Mesendoderm (in vitro differentiated cells): ENCODE data around the gene CCL13.
"Not testable (repeated sequence)": the region's sequence is repeated elsewhere in the genome, so short reads cannot be mapped to it uniquely, and the experiment has no call there.

Experiments
- DNase-seq: peaks from one replicate; pipeline ENCODE4 v3.0.0; 2013
- H2AK5ac ChIP-seq: 2 replicates; pipeline ENCODE4 v1.6.1; 2013; ENCODE audit warnings: low read length, inconsistent platforms
- H2BK120ac ChIP-seq: 2 replicates; pipeline ENCODE4 v1.6.1; 2013; ENCODE audit warnings: low read depth, mild to moderate bottlenecking, low read length, moderate library complexity, mixed read lengths
- H2BK15ac ChIP-seq: replicated peaks from 2 replicates; pipeline ENCODE4 v1.6.1; 2013; ENCODE audit warnings: low read depth, mild to moderate bottlenecking, moderate library complexity
- H2BK5ac ChIP-seq: 2 replicates; pipeline ENCODE4 v1.6.1; 2013; ENCODE audit warnings: low read length, inconsistent platforms
- H3K18ac ChIP-seq: 2 replicates; pipeline ENCODE4 v1.6.1; 2013; ENCODE audit warnings: mild to moderate bottlenecking, low read length, mixed read lengths
- H3K23ac ChIP-seq: one replicate; pipeline ENCODE4 v1.6.1; 2013; ENCODE audit warnings: low read length
- H3K27ac ChIP-seq: 2 replicates; pipeline ENCODE4 v1.5.1; 2013; ENCODE audit warnings: low read depth, mild to moderate bottlenecking, inconsistent platforms, low read length, moderate library complexity
- H3K27me3 ChIP-seq: 2 replicates; pipeline ENCODE4 v1.6.1; 2013; ENCODE audit warnings: low read length, control low read depth, mild to moderate bottlenecking, inconsistent platforms; ENCODE audit not compliant: insufficient read depth, poor library complexity
- H3K36me3 ChIP-seq: 2 replicates; pipeline ENCODE4 v1.6.1; 2013; ENCODE audit warnings: low read length, inconsistent platforms; ENCODE audit not compliant: control insufficient read depth, insufficient read depth
- H3K4ac ChIP-seq: one replicate; pipeline ENCODE4 v1.6.1; 2013; ENCODE audit warnings: low read depth, mild to moderate bottlenecking, low read length, moderate library complexity
- H3K4me1 ChIP-seq: 2 replicates; pipeline ENCODE4 v1.6.1; 2013; ENCODE audit warnings: low read depth, low read length, inconsistent platforms; ENCODE audit not compliant: control insufficient read depth
- H3K4me2 ChIP-seq: 2 replicates; pipeline ENCODE4 v1.6.1; 2013; ENCODE audit warnings: low read length
- H3K4me3 ChIP-seq: 2 replicates; pipeline ENCODE4 v1.5.1; 2013; ENCODE audit warnings: mild to moderate bottlenecking, low read length
- H3K56ac ChIP-seq: one replicate; pipeline ENCODE4 v1.6.1; 2013; ENCODE audit warnings: low read length
- H3K79me1 ChIP-seq: 2 replicates; pipeline ENCODE4 v1.6.1; 2013; ENCODE audit warnings: low read length, inconsistent platforms
- H3K79me2 ChIP-seq: 2 replicates; pipeline ENCODE4 v1.6.1; 2013; ENCODE audit warnings: mild to moderate bottlenecking, low read length; ENCODE audit not compliant: control insufficient read depth, insufficient read depth
- H3K9ac ChIP-seq: 2 replicates; pipeline ENCODE4 v1.6.1; 2013; ENCODE audit warnings: low read length, inconsistent platforms
- H4K5ac ChIP-seq: one replicate; pipeline ENCODE4 v1.6.1; 2013; ENCODE audit warnings: low read length
- H4K8ac ChIP-seq: one replicate; pipeline ENCODE4 v1.6.1; 2013; ENCODE audit warnings: low read depth, mild to moderate bottlenecking, control low read depth, low read length, moderate library complexity
- WGBS: extraction: QIAGEN DNeasy Blood & Tissue Kit; methylation state at CpG from one replicate; pipeline ENCODE4 v1.1.7; 2013; ENCODE audit warnings: low lambda C conversion rate, missing lambda C conversion rate; ENCODE audit not compliant: insufficient coverage; ENCODE audit errors: extremely low coverage; 5-methylcytosine and 5-hydroxymethylcytosine counted together

The CCL13 gene

GRCh38 chr17:34314279-34314678, 42.0 kb upstream of the CCL13 start:
- H3K79me2 ChIP-seq = no peaks in the 10 kb centered on the region
- H4K8ac ChIP-seq = no peak overlapping the region
- no peak overlapping the region for H3K18ac ChIP-seq
- no peak overlapping the region for H2AK5ac ChIP-seq
- no peak overlapping the region for H3K4me3 ChIP-seq
- no peak overlapping the region for H2BK120ac ChIP-seq
- H3K79me1 ChIP-seq = no peaks in the 10 kb centered on the region
- no peak overlapping the region for H3K23ac ChIP-seq
- no peak overlapping the region for H2BK15ac ChIP-seq
- H4K5ac ChIP-seq = no peak overlapping the region
- no peaks in the 10 kb centered on the region for H3K36me3 ChIP-seq
- no peak overlapping the region for H2BK5ac ChIP-seq
- H3K4me1 ChIP-seq = no peaks in the 10 kb centered on the region
- H3K56ac ChIP-seq = no peak overlapping the region
- no peak overlapping the region for H3K4me2 ChIP-seq
- DNase-seq = no peak
- H3K27me3 ChIP-seq = no peaks in the 10 kb centered on the region
- no peak overlapping the region for H3K9ac ChIP-seq
- no peak overlapping the region for H3K4ac ChIP-seq
- no peak overlapping the region for H3K27ac ChIP-seq
- no CpG with 5 or more reads among the region's 4 CpGs for WGBS

DNA sequence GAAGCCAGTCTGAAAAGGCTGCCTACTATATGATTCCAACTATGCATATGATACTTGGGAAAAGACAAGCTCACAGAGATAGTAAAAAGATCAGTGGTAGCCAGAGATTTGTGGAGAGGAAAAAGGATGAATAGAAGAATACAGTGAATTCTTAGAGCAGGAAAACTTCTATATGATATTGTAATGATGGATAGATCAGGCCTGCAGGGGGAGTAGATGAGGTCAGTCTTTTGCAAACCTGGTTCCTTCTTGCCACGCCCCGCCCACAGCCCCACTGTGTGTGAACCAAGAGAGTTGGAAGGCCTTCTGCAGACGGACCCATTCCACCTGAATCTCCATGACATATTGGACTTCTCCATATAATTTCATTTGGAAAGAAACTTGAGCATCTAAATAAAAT, 37.8 kb upstream of the CCL13 start:
- H3K23ac ChIP-seq = no peak overlapping the region
- H3K4me2 ChIP-seq = no peak overlapping the region
- no peaks in the 10 kb centered on the region for H3K27me3 ChIP-seq
- no peak overlapping the region for H2BK15ac ChIP-seq
- DNase-seq = peak; percentile 62
- H3K4me3 ChIP-seq = no peak overlapping the region
- no peaks in the 10 kb centered on the region for H3K79me2 ChIP-seq
- WGBS = no CpG with 5 or more reads among the region's 3 CpGs
- H2BK5ac ChIP-seq = no peak overlapping the region
- H3K4ac ChIP-seq = no peak overlapping the region
- no peak overlapping the region for H4K8ac ChIP-seq
- H4K5ac ChIP-seq = no peak overlapping the region
- no peak overlapping the region for H2BK120ac ChIP-seq
- H3K18ac ChIP-seq = no peak overlapping the region
- H3K79me1 ChIP-seq = no peaks in the 10 kb centered on the region
- H3K36me3 ChIP-seq = no peaks in the 10 kb centered on the region
- H3K9ac ChIP-seq = no peak overlapping the region
- H3K27ac ChIP-seq = no peak overlapping the region
- H3K4me1 ChIP-seq = no peaks in the 10 kb centered on the region
- no peak overlapping the region for H3K56ac ChIP-seq
- H2AK5ac ChIP-seq = no peak overlapping the region

GRCh38 chr17:34319039-34319483, 37.2 kb upstream of the CCL13 start, which contains the start of gene CCL8:
TSS of gene CCL8 (plus strand) at chr17:34319435. CDS start at chr17:34319502, 67 bp downstream.
- no peak within 1 kb of the TSS for H2AK5ac ChIP-seq
- H3K79me1 ChIP-seq = no peaks in the 10 kb centered on the region
- H3K23ac ChIP-seq = no peak within 1 kb of the TSS
- H3K27ac ChIP-seq = no peak within 1 kb of the TSS
- H3K9ac ChIP-seq = no peak within 1 kb of the TSS
- no peak for DNase-seq
- H4K8ac ChIP-seq = no peak within 1 kb of the TSS
- no peaks in the 10 kb centered on the region for H3K4me1 ChIP-seq
- no peak within 1 kb of the TSS for H4K5ac ChIP-seq
- no peak within 1 kb of the TSS for H2BK120ac ChIP-seq
- H3K4ac ChIP-seq = no peak within 1 kb of the TSS
- H2BK15ac ChIP-seq = no peak within 1 kb of the TSS
- H2BK5ac ChIP-seq = no peak within 1 kb of the TSS
- H3K36me3 ChIP-seq = no peaks in the 10 kb centered on the region
- no CpG with 5 or more reads among the region's 2 CpGs for WGBS
- H3K18ac ChIP-seq = no peak within 1 kb of the TSS
- no peaks in the 10 kb centered on the region for H3K79me2 ChIP-seq
- H3K4me2 ChIP-seq = no peak within 1 kb of the TSS
- H3K4me3 ChIP-seq = no peak within 1 kb of the TSS
- no peak within 1 kb of the TSS for H3K56ac ChIP-seq
- no peaks in the 10 kb centered on the region for H3K27me3 ChIP-seq

GRCh38 chr17:34321964-34322363, 34.3 kb upstream of the CCL13 start:
- no peak overlapping the region for H4K5ac ChIP-seq
- H3K18ac ChIP-seq = no peak overlapping the region
- no peak overlapping the region for H3K27ac ChIP-seq
- H3K9ac ChIP-seq = no peak overlapping the region
- no peaks in the 10 kb centered on the region for H3K79me1 ChIP-seq
- H2BK15ac ChIP-seq = no peak overlapping the region
- no peak overlapping the region for H3K56ac ChIP-seq
- H3K4me2 ChIP-seq = no peak overlapping the region
- H3K4me1 ChIP-seq = no peaks in the 10 kb centered on the region
- H3K4me3 ChIP-seq = no peak overlapping the region
- no peaks in the 10 kb centered on the region for H3K79me2 ChIP-seq
- H3K23ac ChIP-seq = no peak overlapping the region
- no peaks in the 10 kb centered on the region for H3K27me3 ChIP-seq
- H3K36me3 ChIP-seq = no peaks in the 10 kb centered on the region
- no peak for DNase-seq
- H2BK120ac ChIP-seq = no peak overlapping the region
- no peak overlapping the region for H4K8ac ChIP-seq
- no peak overlapping the region for H2BK5ac ChIP-seq
- no peak overlapping the region for H2AK5ac ChIP-seq
- H3K4ac ChIP-seq = no peak overlapping the region

DNA sequence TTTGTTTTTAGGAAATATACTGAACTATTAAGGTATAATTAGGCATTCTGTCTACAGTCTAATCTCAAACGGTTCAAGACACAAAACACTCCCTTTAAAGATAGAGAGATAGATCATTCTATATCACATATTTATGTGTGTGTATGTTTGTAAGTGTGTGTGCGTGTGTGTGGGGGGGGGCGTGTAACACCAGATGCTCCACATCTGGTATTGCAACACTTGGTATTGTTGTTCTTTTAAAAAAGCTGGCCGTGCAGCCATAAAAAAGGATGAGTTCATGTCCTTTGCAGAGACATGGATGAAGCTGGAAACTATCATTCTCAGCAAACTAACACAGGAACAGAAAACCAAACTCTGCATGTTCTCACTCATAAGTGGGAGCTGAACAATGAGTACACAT, 28.7 kb upstream of the CCL13 start:
- DNase-seq, H4K8ac ChIP-seq, H3K4me1 ChIP-seq, H3K23ac ChIP-seq, H3K56ac ChIP-seq, H2BK120ac ChIP-seq, H4K5ac ChIP-seq, H2BK15ac ChIP-seq, H3K79me1 ChIP-seq, H3K27me3 ChIP-seq, H2AK5ac ChIP-seq, H2BK5ac ChIP-seq, H3K4ac ChIP-seq, H3K4me3 ChIP-seq, H3K36me3 ChIP-seq, H3K27ac ChIP-seq, H3K79me2 ChIP-seq, H3K18ac ChIP-seq, H3K9ac ChIP-seq, H3K4me2 ChIP-seq: not testable (repeated sequence)
- WGBS = no CpG with 5 or more reads among the region's 4 CpGs

- Histone ChIP-seq H4K8ac (no peak overlapping the region), H3K4me3 (no peak overlapping the region), H2AK5ac (no peak overlapping the region), H2BK5ac (no peak overlapping the region), H3K4ac (no peak overlapping the region), H3K79me2 (no peaks in the 10 kb centered on the region), H3K23ac (no peak overlapping the region), H3K36me3 (no peaks in the 10 kb centered on the region), H3K4me1 (no peaks in the 10 kb centered on the region), H3K56ac (no peak overlapping the region), H4K5ac (no peak overlapping the region), H3K18ac (no peak overlapping the region), H3K4me2 (no peak overlapping the region), H3K79me1 (no peaks in the 10 kb centered on the region), H3K27me3 (no peaks in the 10 kb centered on the region), H2BK120ac (no peak overlapping the region), H2BK15ac (no peak overlapping the region), H3K9ac (no peak overlapping the region), H3K27ac (no peak overlapping the region)
- no CpG with 5 or more reads among the region's 1 CpG for WGBS
- no peak for DNase-seq
These were observed 18.6 kb upstream of the CCL13 start for GRCh38 chr17:34337701-34338100.
